HCT116 (cell line): Measurements from ENCODE around the gene NT5C3B. TPM values are rescaled to one million over a fixed set of nuclear protein-coding genes. Genes with fewer than 3 reads are reported as not detected.

Source experiments
- ATAC-seq: fragments of 200-7000 bp; cut with Tn5 transposase; 2 replicates; pipeline ENCODE4 v1.9.1; 2020; ENCODE audit warnings: mild to moderate bottlenecking, moderate library complexity
- BruUV-seq: library from RNA; stranded (reverse); fragments of 400-500 nt; replicated peaks from 2 replicates; lab custom pipeline; 2021; lab: Mats Ljungman, UMichigan
- CTCF ChIA-PET: fragments of 300-600 bp; sonication (Branson Sonifier 250); formaldehyde crosslinking; loops from one replicate; lab custom pipeline; 2021; ENCODE audit warnings: antibody characterized with exemption; lab: Charles Lee
- POLR2A ChIA-PET: fragments of 300-600, 350-600 bp; sonication (Branson Sonifier 250); formaldehyde crosslinking; loops from one replicate; lab custom pipeline; 2021; ENCODE audit warnings: antibody characterized with exemption; lab: Charles Lee
- RAD21 ChIA-PET, 2 experiments: fragments of 300-600 bp; sonication (Branson Sonifier 250); formaldehyde crosslinking; loops; one replicate each; lab custom pipeline; 2023; ENCODE audit warnings: low total read pairs in 2 of 2; ENCODE audit not compliant: uncharacterized antibody in 2 of 2, unreplicated experiment in 2 of 2, low non-redundant PET in 1 of 2; lab: Charles Lee
- DNase-seq: peaks from one replicate; pipeline ENCODE4 v3.0.0-alpha.2; 2010; ENCODE audit warnings: low read depth, low spot score
- H2AFZ ChIP-seq: fragments of 200-600 bp; shearing (Covaris generic), sonication (generic); 2 replicates; pipeline ENCODE4 v1.6.1; 2017; ENCODE audit warnings: low read depth, mixed run types, mixed read lengths, antibody characterized with exemption, low read length; ENCODE audit not compliant: poor library complexity, severe bottlenecking
- H3K27ac ChIP-seq: 2 replicates; pipeline ENCODE4 v1.5.1; 2012; ENCODE audit warnings: low read depth, low read length
- H3K27me3 ChIP-seq: fragments of 200-600 bp; sonication (generic); 2 replicates; pipeline ENCODE4 v1.6.1; 2016; ENCODE audit warnings: mixed run types, low read length, mixed read lengths; ENCODE audit not compliant: insufficient read depth
- H3K36me3 ChIP-seq, 2 experiments: fragments of 200-500 bp in 1 of 2; fragments of 200-600 bp in 1 of 2; sonication (Bioruptor generic) in 1 of 2; sonication (generic) in 1 of 2; 2 replicates each; pipeline versions ENCODE4 v1.5.1 to v1.6.1; 2014 to 2016; ENCODE audit warnings: low read length in 2 of 2, inconsistent platforms in 1 of 2, mixed read lengths in 1 of 2, mixed run types in 1 of 2; ENCODE audit not compliant: insufficient read depth in 2 of 2, control insufficient read depth in 1 of 2
- H3K4me1 ChIP-seq, 2 experiments: fragments of 200-600 bp in 1 of 2; sonication (generic) in 1 of 2; 2 replicates each; pipeline versions ENCODE4 v1.5.1 to v1.6.1; 2012 to 2017; ENCODE audit warnings: low read length in 2 of 2, inconsistent platforms in 1 of 2, mild to moderate bottlenecking in 1 of 2, mixed read lengths in 1 of 2, mixed run types in 1 of 2, moderate library complexity in 1 of 2; ENCODE audit not compliant: insufficient read depth in 2 of 2, control insufficient read depth in 1 of 2
- H3K4me2 ChIP-seq: fragments of 200-600 bp; sonication (generic); 2 replicates; pipeline ENCODE4 v1.6.1; 2017; ENCODE audit warnings: mixed run types, low read length, mixed read lengths
- H3K4me3 ChIP-seq, 2 experiments: fragments of 200-600 bp in 1 of 2; sonication (generic) in 1 of 2; replicated peaks in 1 of 2; 2 replicates each; pipeline ENCODE4 v1.5.1; 2011 to 2016; ENCODE audit warnings: low read length in 2 of 2, control low read depth in 1 of 2, low read depth in 1 of 2, mild to moderate bottlenecking in 1 of 2, mixed read lengths in 1 of 2, mixed run types in 1 of 2
- H3K79me2 ChIP-seq: fragments of 200-600 bp; sonication (generic); 2 replicates; pipeline ENCODE4 v1.6.1; 2017; ENCODE audit warnings: mild to moderate bottlenecking, mixed run types, low read length, moderate library complexity, mixed read lengths; ENCODE audit not compliant: insufficient read depth
- H3K9ac ChIP-seq: fragments of 200-600 bp; sonication (generic); 2 replicates; pipeline ENCODE4 v1.6.1; 2016; ENCODE audit warnings: low read length, mixed read lengths
- H3K9me2 ChIP-seq: fragments of 200-600 bp; sonication (generic), shearing (Covaris generic); 2 replicates; pipeline ENCODE4 v1.6.1; 2017; ENCODE audit warnings: mixed run types, mild to moderate bottlenecking, moderate library complexity; ENCODE audit not compliant: insufficient read depth
- H3K9me3 ChIP-seq, 2 experiments: fragments of 200-500 bp in 1 of 2; fragments of 200-600 bp in 1 of 2; sonication (Bioruptor generic) in 1 of 2; sonication (generic) in 1 of 2; 2 replicates each; pipeline ENCODE4 v1.6.1; 2014 to 2017; ENCODE audit warnings: low read length in 2 of 2, mixed read lengths in 2 of 2, inconsistent platforms in 1 of 2, low read depth in 1 of 2, mild to moderate bottlenecking in 1 of 2, mixed run types in 1 of 2, moderate library complexity in 1 of 2; ENCODE audit not compliant: control insufficient read depth in 1 of 2, insufficient read depth in 1 of 2
- H4K20me1 ChIP-seq: fragments of 200-600 bp; sonication (generic), shearing (Covaris generic); 2 replicates; pipeline ENCODE4 v1.6.1; 2017; ENCODE audit warnings: mixed run types, mild to moderate bottlenecking, moderate library complexity; ENCODE audit not compliant: insufficient read depth
- CTCF ChIP-seq, 3 experiments: fragments of 200-600 bp in 1 of 3; sonication (generic) in 1 of 3; IDR thresholded peaks in 2 of 3; conservative IDR thresholded peaks in 1 of 3; 2 replicates each; pipeline ENCODE4 v1.5.1; 2012 to 2017; ENCODE audit warnings: low read depth in 2 of 3, low read length in 2 of 3, antibody characterized with exemption in 1 of 3, borderline replicate concordance in 1 of 3, control low read depth in 1 of 3, mild to moderate bottlenecking in 1 of 3, mixed read lengths in 1 of 3, mixed run types in 1 of 3, moderate library complexity in 1 of 3; ENCODE audit not compliant: insufficient read depth in 1 of 3
- JUND ChIP-seq: IDR thresholded peaks from 2 replicates; pipeline ENCODE4 v1.6.1; 2012
- POLR2A ChIP-seq: IDR thresholded peaks from 2 replicates; pipeline ENCODE4 v1.7.0; 2011; ENCODE audit warnings: borderline replicate concordance; ENCODE audit not compliant: insufficient read depth, insufficient read length; ENCODE audit errors: extremely low read depth
- RAD21 ChIP-seq: IDR thresholded peaks from 2 replicates; pipeline ENCODE4 v1.6.1; 2012; ENCODE audit warnings: low read depth, mild to moderate bottlenecking
- YY1 ChIP-seq: IDR thresholded peaks from 2 replicates; pipeline ENCODE4 v1.6.1; 2011; ENCODE audit warnings: low read length, low read depth, moderate library complexity, mild to moderate bottlenecking; ENCODE audit not compliant: insufficient replicate concordance; ENCODE audit errors: extremely low read depth
- intact Hi-C: fragments of 100-400 bp; cut with micrococcal nuclease; formaldehyde crosslinking; loops from 2 replicates; pipeline ENCODE4 v1.10.0; 2022
- total RNA-seq: library from RNA; stranded (reverse); gene quantifications from one replicate; pipeline ENCODE4 v1.2.1, GENCODE V29; 2021; ENCODE audit not compliant: unreplicated experiment

Gene NT5C3B
- total RNA-seq, 1 experiment from 2014 or later: 110 TPM

DNA sequence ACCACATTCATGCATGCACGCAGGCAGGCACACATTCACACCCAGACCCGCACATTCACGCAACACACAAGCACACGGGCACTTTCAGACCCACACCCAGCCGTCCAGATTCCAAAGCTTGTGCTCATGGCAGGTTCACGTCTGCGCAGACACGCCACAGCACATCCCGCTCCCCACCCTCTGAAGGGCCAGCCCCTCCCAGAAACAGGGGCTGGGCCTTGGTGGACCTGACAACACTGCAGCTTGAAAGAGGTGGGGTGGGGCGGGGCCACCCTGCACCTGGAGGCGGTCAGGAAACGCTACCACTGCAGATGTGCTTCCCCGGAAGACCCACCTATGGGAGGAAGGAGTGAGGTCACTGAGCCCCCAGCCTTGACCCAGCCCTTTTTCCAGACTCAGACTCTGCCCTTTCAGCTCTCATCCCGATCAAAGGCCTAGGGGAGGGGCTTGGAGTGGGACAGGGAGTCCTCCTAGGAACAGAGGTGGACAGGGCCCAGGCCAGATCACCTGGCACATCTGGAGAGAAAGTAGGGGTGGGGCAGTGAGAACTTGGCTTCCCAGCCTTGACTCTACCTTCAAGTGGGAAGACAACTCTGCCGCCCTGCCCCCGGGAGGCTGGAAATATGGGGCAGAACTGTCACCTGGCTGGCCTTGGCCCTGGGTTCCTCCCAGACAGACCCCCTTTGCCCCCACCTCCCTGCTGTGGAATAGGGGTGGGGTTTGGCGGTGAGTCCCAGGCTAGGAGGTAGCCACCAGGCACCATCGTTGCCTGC lies 35.2 kb downstream of the NT5C3B start (continued):
- TF ChIP-seq CTCF (IDR thresholded peaks at IDR 0.05 in 2 of 3, conservative IDR thresholded peaks at IDR 0.05 in 1 of 3; ENCODE audit: borderline replicate concordance in 1 of 3, insufficient read depth in 1 of 3, low read depth in 2 of 3, low read length in 2 of 3) (no peak), RAD21 (peak; percentile 40), POLR2A (no peak)

GRCh38 chr17:41799366-41799765 lies 36.7 kb downstream of the NT5C3B start:
- ATAC-seq: no peak

More at GRCh38 chr17:41799366-41799765, 36.7 kb downstream of the NT5C3B start:
- POLR2A ChIA-PET: interaction anchor here (0.8 to 5.5 kb wide), 4 partner anchors 8 to 21 kb away, joined by 3 to 77 read pairs (median 7); partner anchors contain the start of genes FKBP10, JUP and P3H4
- no peaks in the 10 kb centered on the region for H4K20me1 ChIP-seq
- H3K4me3 ChIP-seq: no peak overlapping the region
- peaks cover 35 to 61% of the 10 kb centered on the region in 2 experiments for H3K4me1 ChIP-seq
- RAD21 ChIA-PET: no interaction called here
- H3K27me3 ChIP-seq: no peaks in the 10 kb centered on the region
- H3K9me2 ChIP-seq: no peaks in the 10 kb centered on the region
- peak overlapping the region; percentile 82 for H3K27ac ChIP-seq
- no peak overlapping the region for H2AFZ ChIP-seq
- H3K9me3 ChIP-seq: no peaks in the 10 kb centered on the region
- no peak for DNase-seq
- no peaks in the 10 kb centered on the region for H3K79me2 ChIP-seq
- peak overlapping the region; percentile 73 for H3K4me2 ChIP-seq
- BruUV-seq: no TSS peak
- CTCF ChIA-PET: interaction anchor here (1.0 to 7.4 kb wide), 3 partner anchors 12 to 62 kb away, joined by 3 to 109 read pairs (median 4); partner anchors contain the start of genes JUP and P3H4
- no peaks in the 10 kb centered on the region for H3K36me3 ChIP-seq
- TF ChIP-seq YY1 (no peak), JUND (no peak)
- peak overlapping the region; percentile 58 for H3K9ac ChIP-seq
- intact Hi-C loops: no loop called here
